Stimulated activated memory B cell treated with anti-CD40 and anti-IgM and Interleukin-4, amounts not matched to agents 10 μg/mL and 1 μg/mL and 100 μg/mL, for 72 hours (primary cell): ENCODE results near the gene MVK.
A peak's percentile ranks its signal among the peaks of the same experiment; 100 is the strongest.

Source experiments
- ATAC-seq: fragments of 150-1000 bp; cut with Tn5 transposase; 2 replicates; pipeline ENCODE4 v1.10.0; 2021
- H3K27ac Mint-ChIP-seq: one replicate; pipeline ENCODE4 v1.8.0; 2022; ENCODE audit warnings: mild to moderate bottlenecking, mixed read lengths
- H3K27me3 Mint-ChIP-seq: one replicate; pipeline ENCODE4 v1.8.0; 2022; ENCODE audit warnings: mixed read lengths
- H3K36me3 Mint-ChIP-seq: one replicate; pipeline ENCODE4 v1.8.0; 2022; ENCODE audit warnings: mixed read lengths
- H3K4me1 Mint-ChIP-seq: one replicate; pipeline ENCODE4 v1.8.0; 2022; ENCODE audit warnings: mixed read lengths
- H3K4me3 Mint-ChIP-seq: one replicate; pipeline ENCODE4 v1.8.0; 2022; ENCODE audit warnings: mild to moderate bottlenecking, moderate library complexity, mixed read lengths
- H3K9me3 Mint-ChIP-seq: one replicate; pipeline ENCODE4 v1.8.0; 2022; ENCODE audit warnings: mixed read lengths

Gene MVK

GRCh38 chr12:109573029-109573913 lies at the start of gene MVK, which contains the start of gene MMAB:
MVK (plus strand) TSS chr12:109573794; CDS start chr12:109574823, 1,029 bp downstream.
MMAB (minus strand) TSS chr12:109573504; CDS start chr12:109573480, 24 bp downstream.
- Mint-ChIP-seq H3K27me3 (no peaks in the 10 kb centered on the region), H3K27ac (peak within 1 kb of the TSS; percentile 99), H3K4me3 (peak within 1 kb of the TSS; percentile 97), H3K4me1 (peaks cover 32% of the 10 kb centered on the region), H3K36me3 (peaks cover 50% of the 10 kb centered on the region), H3K9me3 (no peaks in the 10 kb centered on the region)
- peak; percentile 98 for ATAC-seq

GRCh38 chr12:109524466-109525278 lies 48.9 kb upstream of the MVK start:
- no peak for ATAC-seq
- no peak overlapping the region for H3K27ac Mint-ChIP-seq
- H3K27me3 Mint-ChIP-seq: no peaks in the 10 kb centered on the region
- H3K4me3 Mint-ChIP-seq: no peak overlapping the region
- no peaks in the 10 kb centered on the region for H3K4me1 Mint-ChIP-seq
- H3K9me3 Mint-ChIP-seq: no peaks in the 10 kb centered on the region
- peaks cover 78% of the 10 kb centered on the region for H3K36me3 Mint-ChIP-seq

DNA sequence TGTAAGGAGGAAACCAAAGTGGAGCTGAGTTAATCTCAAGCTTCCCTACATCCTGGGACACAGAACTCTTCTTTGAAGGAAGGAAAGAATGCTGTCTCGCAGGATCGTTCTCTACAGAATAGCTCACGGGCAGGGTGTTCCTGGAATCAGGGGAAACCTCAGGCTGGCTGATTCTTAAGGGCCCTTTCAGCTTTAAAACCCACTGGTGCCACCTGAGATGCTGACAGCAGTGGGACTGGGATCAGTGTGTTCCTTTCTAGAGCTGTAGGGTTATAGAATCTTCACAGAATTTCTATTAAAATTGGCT lies 48.4 kb upstream of the MVK start:
- no peak overlapping the region for H3K4me3 Mint-ChIP-seq
- H3K27ac Mint-ChIP-seq: no peak overlapping the region
- no peaks in the 10 kb centered on the region for H3K27me3 Mint-ChIP-seq
- H3K4me1 Mint-ChIP-seq: no peaks in the 10 kb centered on the region
- peaks cover 78% of the 10 kb centered on the region for H3K36me3 Mint-ChIP-seq
- no peaks in the 10 kb centered on the region for H3K9me3 Mint-ChIP-seq
- ATAC-seq: no peak

DNA sequence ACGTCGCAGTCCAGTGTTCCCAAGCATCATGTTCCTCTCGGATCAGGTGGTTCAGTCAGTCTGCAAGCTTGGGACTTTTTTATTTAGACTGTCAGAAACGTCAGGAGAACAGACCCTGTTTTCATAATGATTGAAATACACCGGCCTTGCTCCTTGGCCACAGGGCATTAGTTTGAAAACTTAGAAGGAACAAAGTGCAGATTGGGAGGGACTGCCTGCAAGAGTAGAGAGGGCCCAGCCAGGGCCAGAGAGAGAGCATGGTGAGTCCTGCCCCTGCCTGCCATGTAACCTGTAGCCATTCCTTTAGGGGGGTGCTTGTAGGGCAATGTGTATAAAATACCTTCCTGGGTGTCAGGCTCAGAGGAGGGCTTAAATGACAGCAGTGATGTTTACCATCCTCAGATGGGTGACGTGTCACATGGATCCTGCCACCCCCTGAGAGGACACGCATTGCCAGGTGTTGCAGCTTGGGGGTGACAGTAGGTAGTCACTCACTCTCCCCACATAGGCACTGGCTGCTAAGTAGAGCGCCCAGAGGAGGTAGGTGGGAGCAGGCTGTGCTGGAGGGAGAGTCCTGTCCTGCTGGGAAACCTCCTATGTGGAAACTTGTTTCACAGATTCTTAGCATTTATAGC lies 46.0 kb upstream of the MVK start:
- Mint-ChIP-seq H3K36me3 (peaks cover 66% of the 10 kb centered on the region), H3K4me1 (no peaks in the 10 kb centered on the region), H3K27ac (no peak overlapping the region), H3K9me3 (no peaks in the 10 kb centered on the region), H3K27me3 (no peaks in the 10 kb centered on the region), H3K4me3 (no peak overlapping the region)
- no peak for ATAC-seq

GRCh38 chr12:109529691-109530640 lies 43.6 kb upstream of the MVK start:
- no peaks in the 10 kb centered on the region for H3K9me3 Mint-ChIP-seq
- H3K4me3 Mint-ChIP-seq: no peak overlapping the region
- no peaks in the 10 kb centered on the region for H3K4me1 Mint-ChIP-seq
- no peak overlapping the region for H3K27ac Mint-ChIP-seq
- no peak for ATAC-seq
- H3K36me3 Mint-ChIP-seq: peaks cover 61% of the 10 kb centered on the region
- H3K27me3 Mint-ChIP-seq: no peaks in the 10 kb centered on the region

- ATAC-seq: no peak
- Mint-ChIP-seq H3K9me3 (no peaks in the 10 kb centered on the region), H3K27me3 (no peaks in the 10 kb centered on the region), H3K4me3 (no peak overlapping the region), H3K36me3 (peaks cover 55% of the 10 kb centered on the region), H3K27ac (no peak overlapping the region), H3K4me1 (no peaks in the 10 kb centered on the region)
Observed at GRCh38 chr12:109531411-109531810, 42.2 kb upstream of the MVK start.

DNA sequence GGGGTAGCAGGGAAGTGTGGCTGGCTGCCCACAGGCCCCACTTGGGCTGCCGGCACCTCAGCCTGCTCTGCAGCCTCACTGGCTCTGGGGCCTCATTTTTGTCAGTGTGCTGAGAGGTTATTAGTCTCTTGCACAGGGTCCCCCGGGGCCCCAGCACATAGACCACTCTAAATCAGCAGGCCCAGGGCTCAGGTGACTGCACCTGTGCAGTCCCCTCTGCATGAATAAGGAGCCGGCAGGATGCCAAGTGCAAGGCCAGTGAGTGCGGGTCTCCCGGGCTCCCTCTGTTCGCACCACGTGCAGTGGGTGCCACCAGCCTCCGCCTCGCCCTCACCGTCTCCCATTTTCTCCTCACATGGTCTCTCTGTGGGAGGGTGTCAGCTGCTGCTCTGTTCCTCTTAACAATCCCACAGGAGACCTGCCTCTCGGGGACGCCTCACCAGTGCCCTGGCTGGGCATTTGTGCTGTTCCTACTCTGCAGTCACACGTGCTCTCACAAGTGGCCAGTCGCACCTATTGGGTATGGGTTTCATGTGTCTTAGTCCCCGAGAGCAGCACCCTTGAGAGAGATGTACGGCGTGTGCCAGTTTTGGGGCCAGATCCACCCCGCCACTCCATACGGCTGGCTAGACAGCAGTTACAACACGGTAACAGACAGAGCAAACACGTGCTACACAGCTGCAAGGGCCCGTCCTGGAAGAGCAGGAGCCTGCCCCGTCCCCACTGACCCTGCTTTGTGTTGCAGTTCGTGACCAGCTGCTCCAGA lies 40.7 kb upstream of the MVK start:
- no peak overlapping the region for H3K4me3 Mint-ChIP-seq
- peaks cover 52% of the 10 kb centered on the region for H3K36me3 Mint-ChIP-seq
- H3K27me3 Mint-ChIP-seq: no peaks in the 10 kb centered on the region
- no peaks in the 10 kb centered on the region for H3K9me3 Mint-ChIP-seq
- no peak overlapping the region for H3K27ac Mint-ChIP-seq
- H3K4me1 Mint-ChIP-seq: no peaks in the 10 kb centered on the region
- no peak for ATAC-seq

- no peaks in the 10 kb centered on the region for H3K4me1 Mint-ChIP-seq
- peaks cover 51% of the 10 kb centered on the region for H3K36me3 Mint-ChIP-seq
- no peak for ATAC-seq
- no peak overlapping the region for H3K4me3 Mint-ChIP-seq
- H3K27ac Mint-ChIP-seq: no peak overlapping the region
- H3K27me3 Mint-ChIP-seq: no peaks in the 10 kb centered on the region
- no peaks in the 10 kb centered on the region for H3K9me3 Mint-ChIP-seq
Observed at GRCh38 chr12:109533487-109533740, 40.2 kb upstream of the MVK start.

GRCh38 chr12:109534456-109534855 lies 39.1 kb upstream of the MVK start:
- no peaks in the 10 kb centered on the region for H3K4me1 Mint-ChIP-seq
- ATAC-seq: no peak
- no peaks in the 10 kb centered on the region for H3K9me3 Mint-ChIP-seq
- H3K4me3 Mint-ChIP-seq: no peak overlapping the region
- H3K36me3 Mint-ChIP-seq: peaks cover 50% of the 10 kb centered on the region
- no peak overlapping the region for H3K27ac Mint-ChIP-seq
- no peaks in the 10 kb centered on the region for H3K27me3 Mint-ChIP-seq

- Mint-ChIP-seq H3K9me3 (no peaks in the 10 kb centered on the region), H3K36me3 (peaks cover 41% of the 10 kb centered on the region), H3K4me1 (no peaks in the 10 kb centered on the region), H3K4me3 (no peak overlapping the region), H3K27ac (no peak overlapping the region), H3K27me3 (no peaks in the 10 kb centered on the region)
- no peak for ATAC-seq
Observed at GRCh38 chr12:109535231-109535862, 38.2 kb upstream of the MVK start.

DNA sequence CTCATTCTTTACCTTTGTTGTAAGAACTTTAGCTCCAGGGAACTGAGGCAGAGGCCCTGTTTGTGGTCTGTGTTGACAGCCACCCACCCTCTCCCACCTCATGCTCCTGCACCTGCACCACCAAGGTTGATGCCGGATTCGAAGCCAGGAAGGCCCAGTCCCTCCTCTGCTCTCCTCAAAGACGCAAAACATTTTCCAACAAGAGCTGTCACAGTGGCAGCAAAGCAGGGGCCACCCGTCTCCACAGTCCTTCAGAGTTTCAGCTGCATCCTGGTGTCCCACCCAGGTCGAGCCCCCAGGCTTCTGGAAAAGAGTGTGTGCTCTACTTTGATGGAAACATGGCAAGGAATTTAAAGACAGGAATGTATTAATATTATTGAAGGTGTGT lies 37.7 kb upstream of the MVK start:
- peaks cover 36% of the 10 kb centered on the region for H3K36me3 Mint-ChIP-seq
- H3K4me1 Mint-ChIP-seq: no peaks in the 10 kb centered on the region
- H3K9me3 Mint-ChIP-seq: no peaks in the 10 kb centered on the region
- no peak overlapping the region for H3K27ac Mint-ChIP-seq
- no peaks in the 10 kb centered on the region for H3K27me3 Mint-ChIP-seq
- ATAC-seq: no peak
- no peak overlapping the region for H3K4me3 Mint-ChIP-seq

GRCh38 chr12:109537136-109537535 lies 36.5 kb upstream of the MVK start:
- Mint-ChIP-seq H3K27me3 (no peaks in the 10 kb centered on the region), H3K27ac (no peak overlapping the region), H3K36me3 (peaks cover 31% of the 10 kb centered on the region), H3K9me3 (no peaks in the 10 kb centered on the region), H3K4me3 (no peak overlapping the region), H3K4me1 (no peaks in the 10 kb centered on the region)
- no peak for ATAC-seq

- H3K4me1 Mint-ChIP-seq: no peaks in the 10 kb centered on the region
- peaks cover 25% of the 10 kb centered on the region for H3K36me3 Mint-ChIP-seq
- H3K27me3 Mint-ChIP-seq: no peaks in the 10 kb centered on the region
- H3K27ac Mint-ChIP-seq: no peak overlapping the region
- ATAC-seq: no peak
- H3K9me3 Mint-ChIP-seq: no peaks in the 10 kb centered on the region
- H3K4me3 Mint-ChIP-seq: no peak overlapping the region
Observed at GRCh38 chr12:109538191-109538863, 35.3 kb upstream of the MVK start.
